GM12878 (cell line): Measurements from ENCODE around the gene LMF1. TPM values are rescaled to one million over a fixed set of nuclear protein-coding genes. Genes with fewer than 3 reads are reported as not detected.

Source experiments
- ATAC-seq: fragments of 200-7000 bp; cut with Tn5 transposase; 3 replicates; pipeline ENCODE4 v1.9.1; 2020; ENCODE audit warnings: mild to moderate bottlenecking, moderate library complexity
- BruUV-seq: library from RNA; stranded (reverse); fragments of 400-500 nt; replicated peaks from 2 replicates; lab custom pipeline; 2021; lab: Mats Ljungman, UMichigan
- CTCF ChIA-PET: fragments of 300-600 bp; sonication (Branson Sonifier 250); formaldehyde crosslinking; extraction: SDS; loops from one replicate; lab custom pipeline; 2021; ENCODE audit warnings: inconsistent platforms; lab: Yijun Ruan, JAX
- POLR2A ChIA-PET: fragments of 350-600 bp; formaldehyde crosslinking; extraction: SDS; loops from one replicate; lab custom pipeline; 2021; ENCODE audit warnings: inconsistent platforms; lab: Charles Lee
- RAD21 ChIA-PET: fragments of 300-600 bp; sonication (Branson Sonifier 250); formaldehyde crosslinking; loops from one replicate; lab custom pipeline; 2023; ENCODE audit warnings: antibody characterized with exemption; ENCODE audit not compliant: unreplicated experiment; lab: Charles Lee
- SMC1A ChIA-PET: fragments of 300-600 bp; sonication (Branson Sonifier 250); formaldehyde crosslinking; loops from one replicate; lab custom pipeline; 2023; ENCODE audit not compliant: unreplicated experiment, uncharacterized antibody; lab: Charles Lee
- DNase-seq: peaks from one replicate; pipeline ENCODE4 v3.0.0-alpha.2; 2011; ENCODE audit warnings: low read depth, low spot score
- FAIRE-seq: peaks from 3 replicates; lab custom pipeline; 2011; peaks lifted over from hg19 to GRCh38; lab: Jason Lieb, UNC
- H2AFZ ChIP-seq: 2 replicates; pipeline ENCODE4 v1.6.0; 2011; ENCODE audit warnings: low read depth, low read length, control low read depth; ENCODE audit not compliant: control insufficient read depth
- H3K27ac ChIP-seq: 2 replicates; pipeline ENCODE4 v1.5.1; 2011; ENCODE audit warnings: control low read depth; ENCODE audit not compliant: control insufficient read depth, insufficient read depth
- H3K27me3 ChIP-seq, 2 experiments: replicated peaks in 1 of 2; 2 replicates each; pipeline versions ENCODE4 v1.6.0 to v1.6.1; 2011; ENCODE audit warnings: low read length in 1 of 2; ENCODE audit not compliant: control insufficient read depth in 2 of 2, insufficient read depth in 2 of 2
- H3K36me3 ChIP-seq, 2 experiments: 2 replicates each; pipeline ENCODE4 v1.5.1; 2011; ENCODE audit warnings: low read length in 1 of 2; ENCODE audit not compliant: control insufficient read depth in 2 of 2, insufficient read depth in 2 of 2
- H3K4me1 ChIP-seq: 2 replicates; pipeline ENCODE4 v1.6.1; 2011; ENCODE audit warnings: mild to moderate bottlenecking, low read length, moderate library complexity, mixed read lengths; ENCODE audit not compliant: control insufficient read depth, insufficient read depth
- H3K4me2 ChIP-seq: 2 replicates; pipeline ENCODE4 v1.6.0; 2011; ENCODE audit warnings: control low read depth; ENCODE audit not compliant: control insufficient read depth, insufficient read depth
- H3K4me3 ChIP-seq: fragments of 200-600 bp; sonication (generic); 2 replicates; pipeline ENCODE4 v1.5.1; 2016
- H3K79me2 ChIP-seq: 2 replicates; pipeline ENCODE4 v1.6.0; 2011; ENCODE audit warnings: low read length; ENCODE audit not compliant: control insufficient read depth, insufficient read depth
- H3K9ac ChIP-seq: 2 replicates; pipeline ENCODE4 v1.8.0; 2011; ENCODE audit warnings: low read length, control low read depth, mixed read lengths; ENCODE audit not compliant: control insufficient read depth, insufficient read depth
- H3K9me3 ChIP-seq: replicated peaks from 3 replicates; pipeline ENCODE4 v1.5.1; 2011; ENCODE audit warnings: mild to moderate bottlenecking, low read length; ENCODE audit not compliant: control insufficient read depth, insufficient read depth
- H4K20me1 ChIP-seq: 2 replicates; pipeline ENCODE4 v1.6.0; 2011; ENCODE audit not compliant: control insufficient read depth, insufficient read depth
- CREB1 ChIP-seq: IDR thresholded peaks from 2 replicates; pipeline ENCODE4 v1.6.1; 2012; ENCODE audit warnings: low read depth, mild to moderate bottlenecking, inconsistent platforms
- CTCF ChIP-seq, 3 experiments: IDR thresholded peaks in 2 of 3; conservative IDR thresholded peaks in 1 of 3; 2 replicates each; pipeline ENCODE4 v1.5.1; 2011; ENCODE audit warnings: low read depth in 3 of 3, low read length in 3 of 3, mild to moderate bottlenecking in 3 of 3, control low read depth in 2 of 3, moderate library complexity in 2 of 3, inconsistent platforms in 1 of 3, mixed read lengths in 1 of 3; ENCODE audit not compliant: control insufficient read depth in 2 of 3, insufficient read depth in 1 of 3; ENCODE audit errors: extremely low read depth in 1 of 3
- ETV6 ChIP-seq, 2 experiments: fragments of 450-650 bp in 1 of 2; IDR thresholded peaks in 1 of 2; conservative IDR thresholded peaks in 1 of 2; 2 replicates each; pipeline ENCODE4 v1.6.1; 2014; ENCODE audit warnings: antibody characterized with exemption in 1 of 2, borderline replicate concordance in 1 of 2, low read depth in 1 of 2, mild to moderate bottlenecking in 1 of 2, moderate library complexity in 1 of 2
- IRF4 ChIP-seq: IDR thresholded peaks from 2 replicates; pipeline ENCODE4 v1.6.1; 2011; ENCODE audit warnings: low read depth, low read length
- KDM1A ChIP-seq: fragments of 200-600 bp; sonication (generic); IDR thresholded peaks from 2 replicates; pipeline ENCODE4 v1.6.1; 2016; ENCODE audit warnings: borderline replicate concordance
- KLF5 ChIP-seq: fragments of 450-650 bp; IDR thresholded peaks from 2 replicates; pipeline ENCODE4 v1.6.1; 2014; ENCODE audit warnings: mild to moderate bottlenecking; ENCODE audit not compliant: partially characterized antibody
- MEF2A ChIP-seq: IDR thresholded peaks from 2 replicates; pipeline ENCODE4 v1.6.1; 2011; ENCODE audit warnings: low read depth, mild to moderate bottlenecking, low read length, moderate library complexity; ENCODE audit not compliant: insufficient read depth
- MEF2B ChIP-seq: fragments of 450-650 bp; IDR thresholded peaks from 2 replicates; pipeline ENCODE4 v1.6.1; 2018; ENCODE audit warnings: mild to moderate bottlenecking, moderate library complexity; ENCODE audit not compliant: partially characterized antibody, poor library complexity, severe bottlenecking
- MTA2 ChIP-seq: fragments of 450-650 bp; IDR thresholded peaks from 2 replicates; pipeline ENCODE4 v1.6.1; 2016; ENCODE audit warnings: low read depth, mild to moderate bottlenecking, moderate library complexity
- MYB ChIP-seq: fragments of 150-350 bp; IDR thresholded peaks from 2 replicates; pipeline ENCODE4 v1.6.1; 2014; ENCODE audit warnings: mild to moderate bottlenecking, low read depth, low read length, borderline replicate concordance
- MYC ChIP-seq: IDR thresholded peaks from 2 replicates; pipeline ENCODE4 v1.6.1; 2011; ENCODE audit warnings: mild to moderate bottlenecking, low read length, moderate library complexity, inconsistent platforms; ENCODE audit not compliant: insufficient read depth, insufficient replicate concordance, insufficient read length, severe bottlenecking
- RAD21 ChIP-seq: IDR thresholded peaks from 2 replicates; pipeline ENCODE4 v1.6.1; 2011; ENCODE audit warnings: mild to moderate bottlenecking, low read depth, low read length, moderate library complexity; ENCODE audit not compliant: insufficient read depth
- SUZ12 ChIP-seq: fragments of 200-600 bp; sonication (generic); IDR thresholded peaks from one replicate; pipeline ENCODE4 v1.6.1; 2018; ENCODE audit warnings: antibody characterized with exemption, mild to moderate bottlenecking; ENCODE audit not compliant: unreplicated experiment
- TBL1XR1 ChIP-seq: IDR thresholded peaks from 2 replicates; pipeline ENCODE4 v1.6.1; 2012; ENCODE audit warnings: low read depth, low read length, improper control_type of control experiment
- WGBS: methylation state at CpG from one replicate; pipeline ENCODE4 v1.1.6; 2016; ENCODE audit warnings: low lambda C conversion rate; ENCODE audit not compliant: insufficient replicate concordance, insufficient coverage; ENCODE audit errors: missing lambda C conversion rate; 5-methylcytosine and 5-hydroxymethylcytosine counted together
- in situ Hi-C: fragments of 300-500 bp; cut with MboI; formaldehyde crosslinking; loops from 9 replicates; pipeline ENCODE4 v1.14.3; 2018; ENCODE audit warnings: mixed read lengths
- intact Hi-C: fragments of 100-400 bp; cut with micrococcal nuclease; formaldehyde crosslinking; loops from one replicate; pipeline ENCODE4 v1.14.2; 2022; ENCODE audit not compliant: unreplicated experiment
- polyA plus RNA-seq, 11 experiments: library from polyadenylated mRNA; depleted of rRNA in 4 of 11; unstranded in 6 of 11; stranded (reverse) in 5 of 11; fragments of >200 nt; fragmentation: Nextera tagmentation in 4 of 11; fragmentation: Illumina TruSeq in 1 of 11; extraction: Ambion mirVana in 4 of 11; extraction: Trizol in 1 of 11; gene quantifications; 1 replicate in 1 of 11; 2 replicates in 10 of 11; pipeline versions ENCODE4 v1.2.1 to v1.2.3, GENCODE V29; 2011 to 2016; ENCODE audit warnings: inconsistent platforms in 2 of 11, missing spikeins in 2 of 11, low read depth in 1 of 11
- total RNA-seq, 4 experiments: library from RNA; depleted of rRNA in 3 of 4; stranded (reverse); fragments of >200 nt in 3 of 4; fragmentation: Illumina TruSeq in 1 of 4; extraction: Trizol in 1 of 4; gene quantifications; 2 replicates each; pipeline versions ENCODE4 v1.2.1 to v1.2.3, GENCODE V29; 2013 to 2021
- TF ChIP-seq, protein P1 (sequence below): fragments of 150-350 bp; IDR thresholded peaks from 2 replicates; pipeline ENCODE4 v1.6.1; 2016; ENCODE audit warnings: low read depth, low read length

The LMF1 gene
- total and polyA plus RNA-seq, 10 of the 15 experiments (the other 5 are each of a cell fraction or from before 2014, with no cell fraction given) = 0.18 to 3.2 (median 1.4) TPM; not detected in 1

GRCh38 chr16:890716-891352 lies 80.0 kb downstream of the LMF1 start:
- POLR2A ChIA-PET = no interaction called here
- no TSS peak for BruUV-seq
- no peak for DNase-seq
- no peak overlapping the region for H3K4me2 ChIP-seq
- H3K79me2 ChIP-seq = no peaks in the 10 kb centered on the region
- H3K4me1 ChIP-seq = no peaks in the 10 kb centered on the region
- CTCF ChIA-PET = no interaction called here
- ATAC-seq = no peak
- no peak overlapping the region for H3K27ac ChIP-seq
- H3K9ac ChIP-seq = no peak overlapping the region
- TF ChIP-seq CTCF (IDR thresholded peaks at IDR 0.05 in 2 of 3, conservative IDR thresholded peaks at IDR 0.05 in 1 of 3; ENCODE audit: control insufficient read depth in 2 of 3, extremely low read depth in 1 of 3, insufficient read depth in 1 of 3, low read depth in 3 of 3, low read length in 3 of 3) (no peak), KDM1A (no peak), TBL1XR1 (no peak), MYC (no peak), MEF2A (no peak), MEF2B (no peak), IRF4 (no peak), CREB1 (no peak), MYB (no peak), RAD21 (no peak), SUZ12 (no peak), ETV6 (conservative IDR thresholded peaks at IDR 0.05 in 1 of 2, IDR thresholded peaks at IDR 0.05 in 1 of 2; ENCODE audit: borderline replicate concordance in 1 of 2, low read depth in 1 of 2) (no peak), MTA2 (no peak), KLF5 (no peak)
- TF ChIP-seq, protein P1, sequence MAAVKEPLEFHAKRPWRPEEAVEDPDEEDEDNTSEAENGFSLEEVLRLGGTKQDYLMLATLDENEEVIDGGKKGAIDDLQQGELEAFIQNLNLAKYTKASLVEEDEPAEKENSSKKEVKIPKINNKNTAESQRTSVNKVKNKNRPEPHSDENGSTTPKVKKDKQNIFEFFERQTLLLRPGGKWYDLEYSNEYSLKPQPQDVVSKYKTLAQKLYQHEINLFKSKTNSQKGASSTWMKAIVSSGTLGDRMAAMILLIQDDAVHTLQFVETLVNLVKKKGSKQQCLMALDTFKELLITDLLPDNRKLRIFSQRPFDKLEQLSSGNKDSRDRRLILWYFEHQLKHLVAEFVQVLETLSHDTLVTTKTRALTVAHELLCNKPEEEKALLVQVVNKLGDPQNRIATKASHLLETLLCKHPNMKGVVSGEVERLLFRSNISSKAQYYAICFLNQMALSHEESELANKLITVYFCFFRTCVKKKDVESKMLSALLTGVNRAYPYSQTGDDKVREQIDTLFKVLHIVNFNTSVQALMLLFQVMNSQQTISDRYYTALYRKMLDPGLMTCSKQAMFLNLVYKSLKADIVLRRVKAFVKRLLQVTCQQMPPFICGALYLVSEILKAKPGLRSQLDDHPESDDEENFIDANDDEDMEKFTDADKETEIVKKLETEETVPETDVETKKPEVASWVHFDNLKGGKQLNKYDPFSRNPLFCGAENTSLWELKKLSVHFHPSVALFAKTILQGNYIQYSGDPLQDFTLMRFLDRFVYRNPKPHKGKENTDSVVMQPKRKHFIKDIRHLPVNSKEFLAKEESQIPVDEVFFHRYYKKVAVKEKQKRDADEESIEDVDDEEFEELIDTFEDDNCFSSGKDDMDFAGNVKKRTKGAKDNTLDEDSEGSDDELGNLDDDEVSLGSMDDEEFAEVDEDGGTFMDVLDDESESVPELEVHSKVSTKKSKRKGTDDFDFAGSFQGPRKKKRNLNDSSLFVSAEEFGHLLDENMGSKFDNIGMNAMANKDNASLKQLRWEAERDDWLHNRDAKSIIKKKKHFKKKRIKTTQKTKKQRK = no peak
- no peaks in the 10 kb centered on the region for H3K9me3 ChIP-seq
- no peak for FAIRE-seq
- SMC1A ChIA-PET = no interaction called here
- H3K36me3 ChIP-seq = no peaks in the 10 kb centered on the region
- H3K27me3 ChIP-seq = no peaks in the 10 kb centered on the region
- intact Hi-C loops = no loop called here
- RAD21 ChIA-PET = interaction anchor here (0.7 kb wide), 1 partner anchor 428 kb away, joined by 6 read pairs; no protein-coding TSS in a partner anchor
- H2AFZ ChIP-seq = no peak overlapping the region
- H3K4me3 ChIP-seq = no peak overlapping the region
- in situ Hi-C loops = no loop called here
- WGBS = 34% methylated on average over 17 of the region's 20 CpGs
- H4K20me1 ChIP-seq = no peaks in the 10 kb centered on the region
